Jurkat, Clone E6-1 (cell line): Measurements from ENCODE around the gene PHF1.

ENCODE experiments used
- DNase-seq: peaks from one replicate; pipeline ENCODE4 v3.0.0-alpha.2; 2011; ENCODE audit warnings: low read depth, low spot score
- H3K4me3 ChIP-seq: 2 replicates; pipeline ENCODE4 v1.5.1; 2011; ENCODE audit warnings: mild to moderate bottlenecking, low read length, control low read depth, moderate library complexity

Gene PHF1

DNA sequence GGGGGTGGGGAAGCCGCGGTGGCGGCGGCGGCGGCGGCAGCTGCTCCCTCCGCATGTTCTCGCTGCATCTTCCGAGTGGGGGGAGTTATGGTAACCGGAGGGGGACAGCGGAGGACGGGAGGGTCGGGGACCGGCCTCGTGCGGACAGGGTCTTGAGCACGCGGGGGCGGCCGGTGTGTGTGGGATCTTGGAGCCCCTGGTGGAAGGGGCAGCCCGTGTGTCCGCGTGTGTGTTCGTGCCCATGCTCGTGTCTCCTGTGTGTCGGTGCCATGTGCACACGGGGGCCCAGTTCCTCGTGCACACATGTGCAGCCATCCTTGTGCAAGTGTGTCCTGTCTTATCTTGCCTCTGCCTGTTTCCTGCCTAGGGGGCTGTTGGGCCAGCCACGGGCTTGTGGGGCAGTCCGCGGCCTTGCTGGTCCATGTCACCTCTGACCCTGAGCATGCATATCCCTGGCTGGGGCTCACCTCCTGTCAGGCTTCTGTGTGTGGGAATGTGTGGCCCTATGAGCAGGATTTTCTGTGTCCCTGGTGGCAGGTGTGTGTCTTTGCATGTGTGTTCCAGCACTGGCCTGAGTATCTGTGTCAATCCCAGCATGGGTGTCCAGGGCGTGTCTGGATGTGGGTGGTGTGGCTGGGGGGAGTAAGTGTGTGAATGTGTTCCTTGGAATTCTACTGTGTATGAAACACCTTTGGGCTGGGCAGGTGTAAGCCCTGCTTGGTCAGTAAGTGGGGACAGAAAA is 17.6 kb downstream of the PHF1 start:
- DNase-seq = no peak
- H3K4me3 ChIP-seq = peak overlapping the region; percentile 57

DNA sequence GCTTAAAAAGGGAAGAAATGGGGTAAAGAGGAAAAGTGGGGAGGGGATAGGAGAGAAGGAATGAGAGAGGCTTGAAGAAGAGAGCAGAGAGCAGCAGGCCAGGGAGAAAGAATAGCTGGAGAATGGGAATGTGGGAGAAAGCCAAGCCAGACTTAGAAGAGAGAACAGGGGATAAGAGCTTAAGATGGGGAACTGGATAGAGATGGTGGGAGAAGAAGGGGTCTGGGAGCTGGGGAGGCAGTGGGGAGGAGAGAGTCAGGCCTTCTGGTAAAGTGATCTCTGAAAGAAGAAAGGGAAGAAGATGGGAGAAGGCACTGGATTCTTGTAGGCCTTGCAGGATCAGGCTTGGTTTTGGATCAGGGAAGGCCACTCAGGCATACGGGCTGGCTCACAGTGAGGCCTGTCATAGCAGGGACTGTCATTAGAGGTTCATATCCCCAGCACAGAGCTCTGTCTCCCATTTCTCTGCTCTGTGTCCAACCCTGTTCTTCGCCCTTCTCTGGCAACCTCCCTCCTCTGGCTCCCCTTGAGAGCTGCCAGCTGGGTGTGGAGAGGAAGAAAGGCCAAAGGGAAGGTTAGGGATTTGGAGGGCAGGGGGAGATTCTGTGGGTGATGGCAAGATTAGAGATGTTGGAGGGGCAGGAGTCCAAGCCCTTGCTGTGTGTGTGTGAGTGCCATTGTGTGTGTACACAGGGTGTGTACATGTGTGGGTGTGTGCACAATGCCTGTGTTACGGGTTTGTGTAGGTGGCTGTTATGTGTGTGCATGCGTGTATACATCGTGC is 18.3 kb downstream of the PHF1 start:
- H3K4me3 ChIP-seq = no peak overlapping the region
- DNase-seq = no peak

- DNase-seq = no peak
- no peak overlapping the region for H3K4me3 ChIP-seq
Observed at GRCh38 chr6:33429750-33430052, 18.9 kb downstream of the PHF1 start.

GRCh38 chr6:33430334-33430733 is 19.5 kb downstream of the PHF1 start:
- H3K4me3 ChIP-seq = no peak overlapping the region; the same call in 1 of the 2 replicates
- no peak for DNase-seq

- peak; percentile 84 for DNase-seq
- H3K4me3 ChIP-seq = peak overlapping the region; percentile 49
Observed at GRCh38 chr6:33430991-33431879, 20.4 kb downstream of the PHF1 start.

DNA sequence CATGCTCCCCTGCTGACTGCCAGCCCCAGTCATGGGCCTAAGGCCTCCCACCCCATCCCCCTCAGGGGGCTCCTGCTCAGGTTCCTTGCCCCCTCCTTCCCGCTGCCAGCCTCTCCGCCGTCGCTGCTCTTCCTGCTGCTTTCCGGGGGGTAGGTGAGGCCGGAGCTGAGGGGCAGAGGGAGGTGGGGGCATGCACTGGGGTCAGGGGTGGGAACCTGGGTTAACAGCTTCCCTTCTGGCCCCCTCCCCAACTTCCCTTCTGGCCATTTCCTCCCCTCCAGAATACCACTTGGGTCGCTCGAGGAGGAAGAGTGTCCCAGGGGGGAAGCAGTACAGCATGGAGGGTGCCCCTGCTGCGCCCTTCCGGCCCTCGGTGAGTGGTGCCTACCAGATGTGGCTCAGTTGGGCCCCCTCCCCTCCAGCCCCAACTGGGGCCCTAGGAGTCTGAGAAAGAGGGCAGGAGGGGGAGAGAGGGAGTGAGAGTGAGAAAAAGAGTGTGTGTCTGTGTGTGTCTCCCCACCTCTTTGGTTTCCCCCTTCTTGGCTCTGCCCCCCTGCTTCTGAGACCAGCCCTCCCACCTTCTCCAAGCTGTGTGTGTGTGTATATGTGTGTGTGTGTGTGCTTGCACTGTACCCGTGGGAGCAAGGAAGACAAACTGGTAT is 21.2 kb downstream of the PHF1 start:
- DNase-seq = no peak
- H3K4me3 ChIP-seq = peak overlapping the region; percentile 49

DNA sequence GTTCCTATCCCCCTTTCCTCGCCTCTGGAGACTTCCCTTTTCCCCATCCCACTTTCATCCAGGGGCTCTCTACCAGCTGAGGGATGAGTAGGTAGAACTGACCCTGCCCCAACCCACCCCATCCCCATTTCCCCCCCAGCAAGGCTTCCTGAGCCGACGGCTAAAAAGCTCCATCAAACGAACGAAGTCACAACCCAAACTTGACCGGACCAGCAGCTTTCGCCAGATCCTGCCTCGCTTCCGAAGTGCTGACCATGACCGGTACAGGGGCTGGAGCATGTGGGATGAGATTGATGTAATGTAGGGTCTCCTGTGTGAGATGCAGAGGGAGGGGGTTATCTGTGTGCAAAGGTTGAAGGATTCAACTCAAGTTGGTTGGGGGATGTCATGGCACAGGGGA is 21.7 kb downstream of the PHF1 start:
- H3K4me3 ChIP-seq = no peak overlapping the region
- DNase-seq = no peak

DNA sequence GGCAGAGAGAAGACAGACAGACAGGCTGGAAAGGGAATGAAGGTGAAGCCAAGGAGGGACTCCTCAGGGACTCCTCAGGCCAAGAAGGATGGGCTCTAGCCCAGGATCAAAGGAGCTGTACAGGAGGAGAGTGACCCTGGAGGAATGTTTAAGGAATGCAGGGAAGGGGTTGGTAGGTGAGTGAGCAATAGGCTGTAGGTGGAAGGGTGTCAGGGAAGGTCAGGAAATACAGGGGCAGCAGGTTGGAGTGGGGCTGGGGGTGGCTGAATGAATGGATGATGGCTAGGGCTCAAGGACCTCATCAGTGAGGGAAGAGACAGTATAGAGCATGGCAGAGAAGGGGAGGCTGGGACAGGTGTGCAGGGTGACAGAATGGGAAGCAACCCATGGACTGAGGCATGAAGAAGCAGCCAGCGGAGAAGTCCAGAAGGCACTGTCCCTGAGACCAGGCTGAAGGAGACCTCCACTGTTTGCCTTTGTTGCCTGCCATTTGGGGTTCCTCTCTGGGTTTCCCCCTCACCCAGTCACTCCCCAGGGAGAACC is 22.3 kb downstream of the PHF1 start:
- DNase-seq = no peak
- H3K4me3 ChIP-seq = no peak overlapping the region

- H3K4me3 ChIP-seq = no peak overlapping the region
- no peak for DNase-seq
Observed at GRCh38 chr6:33433544-33434191, 22.9 kb downstream of the PHF1 start.

DNA sequence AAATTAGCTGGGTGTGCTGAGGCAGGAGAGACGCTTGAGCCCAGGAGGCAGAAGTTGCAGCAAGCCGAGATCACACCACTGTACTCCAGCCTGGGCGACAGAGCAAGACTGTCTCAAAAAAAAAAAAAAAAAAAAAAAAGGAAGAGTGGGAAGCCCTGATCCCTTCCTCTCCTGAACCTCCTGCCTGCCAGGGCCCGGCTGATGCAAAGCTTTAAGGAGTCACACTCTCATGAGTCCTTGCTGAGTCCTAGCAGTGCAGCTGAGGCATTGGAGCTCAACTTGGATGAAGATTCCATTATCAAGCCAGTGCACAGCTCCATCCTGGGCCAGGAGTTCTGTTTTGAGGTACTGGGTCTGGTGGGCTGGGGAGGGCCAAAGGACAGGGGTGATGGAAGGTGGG is 24.1 kb downstream of the PHF1 start:
- DNase-seq = no peak
- H3K4me3 ChIP-seq = no peak overlapping the region

- no peak for DNase-seq
- no peak overlapping the region for H3K4me3 ChIP-seq
Observed at GRCh38 chr6:33437666-33438065, 26.9 kb downstream of the PHF1 start.

DNA sequence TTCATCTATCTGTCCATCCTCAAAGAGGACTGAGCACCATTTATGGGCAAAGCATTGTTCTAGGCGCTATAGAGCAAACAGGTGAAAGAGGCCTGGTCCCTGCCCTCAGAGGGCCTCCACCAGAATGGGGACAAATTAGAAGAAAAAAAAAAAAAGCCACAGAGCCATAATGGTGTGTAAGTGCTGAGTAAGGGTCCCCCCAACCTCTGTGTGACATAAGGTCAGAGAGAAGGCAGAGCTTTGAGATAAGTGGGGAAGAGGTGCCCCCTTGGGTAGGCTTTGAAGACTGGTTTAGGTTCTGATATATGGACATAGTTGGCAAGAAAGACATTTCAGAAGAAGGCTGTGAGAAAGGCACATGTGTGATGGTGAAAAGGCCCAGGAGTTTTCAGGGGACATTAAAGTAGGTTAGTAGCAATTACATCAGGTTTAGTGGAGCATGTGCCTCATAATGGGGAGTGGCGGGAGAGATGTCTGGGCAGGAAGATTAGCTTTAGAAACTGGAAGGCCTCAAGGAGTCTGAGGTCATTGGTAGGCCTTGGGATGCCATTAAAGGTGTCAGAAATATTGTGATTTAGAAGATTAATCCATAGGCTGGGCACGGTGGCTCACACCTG is 28.3 kb downstream of the PHF1 start:
- H3K4me3 ChIP-seq = no peak overlapping the region
- no peak for DNase-seq

GRCh38 chr6:33439956-33440648 is 29.3 kb downstream of the PHF1 start:
- no peak for DNase-seq
- no peak overlapping the region for H3K4me3 ChIP-seq

- DNase-seq = no peak
- H3K4me3 ChIP-seq = no peak overlapping the region
Observed at GRCh38 chr6:33440649-33441309, 30.0 kb downstream of the PHF1 start.

DNA sequence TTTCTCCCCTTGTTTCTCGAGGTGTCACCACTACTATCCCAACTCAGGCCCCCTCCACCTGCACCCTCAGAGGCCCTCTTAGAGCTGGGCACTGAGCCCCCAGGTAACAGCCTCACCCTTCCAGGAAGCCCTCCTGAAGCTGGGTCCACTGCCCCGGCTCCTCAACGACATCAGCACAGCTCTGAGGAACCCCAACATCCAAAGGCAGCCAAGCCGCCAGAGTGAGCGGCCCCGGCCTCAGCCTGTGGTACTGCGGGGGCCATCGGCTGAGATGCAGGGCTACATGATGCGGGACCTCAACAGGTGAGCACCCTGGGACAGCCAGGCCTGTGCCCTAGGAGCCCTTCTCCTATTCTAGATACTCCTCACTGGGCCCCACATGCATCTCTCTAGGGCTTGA is 30.6 kb downstream of the PHF1 start:
- no peak for DNase-seq
- H3K4me3 ChIP-seq = no peak overlapping the region

- no peak for DNase-seq
- no peak overlapping the region for H3K4me3 ChIP-seq
Observed at GRCh38 chr6:33442283-33442682, 31.5 kb downstream of the PHF1 start.

- H3K4me3 ChIP-seq = no peak overlapping the region
- DNase-seq = no peak
Observed at GRCh38 chr6:33443025-33443424, 32.2 kb downstream of the PHF1 start.
